BE2C (cell line): Measurements from ENCODE around the gene DNLZ.

Experiments
- DNase-seq: peaks from one replicate; pipeline ENCODE4 v3.0.0-alpha.2; 2020
- H3K27me3 ChIP-seq: fragments of 250-450 bp; sonication (Bioruptor Pico); 2 replicates; pipeline ENCODE4 v1.5.1; 2020; ENCODE audit warnings: mild to moderate bottlenecking
- H3K36me3 ChIP-seq: fragments of 250-450 bp; sonication (Bioruptor Pico); 2 replicates; pipeline ENCODE4 v1.5.1; 2020; ENCODE audit warnings: mild to moderate bottlenecking
- H3K4me1 ChIP-seq: fragments of 250-450 bp; sonication (Bioruptor Pico); 2 replicates; pipeline ENCODE4 v1.5.1; 2020
- H3K4me3 ChIP-seq: 2 replicates; pipeline ENCODE4 v1.5.1; 2011; ENCODE audit warnings: low read depth, low read length
- H3K9me3 ChIP-seq: fragments of 250-450 bp; sonication (Bioruptor Pico); 2 replicates; pipeline ENCODE4 v1.5.1; 2020
- CTCF ChIP-seq: IDR thresholded peaks from 2 replicates; pipeline ENCODE4 v1.5.1; 2012; ENCODE audit warnings: mild to moderate bottlenecking, low read depth, low read length

The DNLZ gene

GRCh38 chr9:136326761-136327303, 36.7 kb downstream of the DNLZ start:
- H3K36me3 ChIP-seq, result peaks cover 6% of the 10 kb centered on the region; the same call in 1 of the 2 replicates
- H3K4me3 ChIP-seq, result peak overlapping the region; percentile 19; the same call in 1 of the 2 replicates
- H3K4me1 ChIP-seq, result peaks cover 14% of the 10 kb centered on the region
- H3K9me3 ChIP-seq, result no peaks in the 10 kb centered on the region
- no peak for DNase-seq
- no peak for TF ChIP-seq CTCF
- no peaks in the 10 kb centered on the region for H3K27me3 ChIP-seq

- H3K4me1 ChIP-seq, result peaks cover 14% of the 10 kb centered on the region
- H3K4me3 ChIP-seq, result peak overlapping the region; percentile 19
- no peaks in the 10 kb centered on the region for H3K9me3 ChIP-seq
- H3K36me3 ChIP-seq, result peaks cover 5% of the 10 kb centered on the region; the same call in 1 of the 2 replicates
- no peaks in the 10 kb centered on the region for H3K27me3 ChIP-seq
- TF ChIP-seq CTCF, result no peak
- peak; percentile 68 for DNase-seq
Observed at GRCh38 chr9:136326061-136326760, 37.3 kb downstream of the DNLZ start.

- Histone ChIP-seq H3K27me3 (no peaks in the 10 kb centered on the region), H3K4me3 (no peak overlapping the region), H3K4me1 (peaks cover 14% of the 10 kb centered on the region), H3K9me3 (no peaks in the 10 kb centered on the region), H3K36me3 (0 out of 2 replicates have a peak, but pooled peaks cover 1% of the 10 kb centered on the region)
- DNase-seq, result no peak
- TF ChIP-seq CTCF, result no peak
Observed at GRCh38 chr9:136325358-136325757, 38.2 kb downstream of the DNLZ start.

GRCh38 chr9:136324501-136325300, 38.8 kb downstream of the DNLZ start:
- Histone ChIP-seq H3K36me3 (no peaks in the 10 kb centered on the region), H3K4me1 (peaks cover 14% of the 10 kb centered on the region), H3K4me3 (no peak overlapping the region), H3K27me3 (no peaks in the 10 kb centered on the region), H3K9me3 (no peaks in the 10 kb centered on the region)
- no peak for DNase-seq
- peak; percentile 37 for TF ChIP-seq CTCF

DNA sequence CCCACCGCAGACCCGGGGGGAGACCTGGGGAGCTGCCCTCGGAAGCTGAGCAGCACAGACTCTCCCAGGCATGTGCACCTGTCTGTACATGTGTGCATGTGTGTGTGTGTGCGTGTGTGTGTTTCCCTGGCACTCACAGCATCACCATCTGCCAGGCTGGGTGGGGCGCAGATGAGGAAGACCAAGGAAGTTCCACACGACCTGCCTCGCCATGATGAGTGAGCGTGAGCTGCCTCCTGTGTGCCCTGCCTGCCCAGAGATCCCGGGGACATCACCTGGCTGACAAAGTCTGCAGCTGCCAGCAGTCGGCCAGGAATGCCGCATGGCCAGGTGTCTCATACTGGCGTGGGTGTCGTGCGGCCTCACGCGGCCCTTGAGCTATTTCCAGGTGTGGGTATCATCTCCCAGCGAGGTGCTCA, 40.2 kb downstream of the DNLZ start:
- no peaks in the 10 kb centered on the region for H3K27me3 ChIP-seq
- no peak overlapping the region for H3K4me3 ChIP-seq
- DNase-seq, result no peak
- H3K36me3 ChIP-seq, result no peaks in the 10 kb centered on the region
- no peak for TF ChIP-seq CTCF
- no peaks in the 10 kb centered on the region for H3K9me3 ChIP-seq
- H3K4me1 ChIP-seq, result peaks cover 14% of the 10 kb centered on the region
